Fibroblast of peridontal ligament (primary cell): ENCODE results near the gene TBPL1.

Source experiments
- DNase-seq: peaks from one replicate; pipeline ENCODE4 v3.0.0-alpha.2; 2010; ENCODE audit errors: extremely low read depth

Gene TBPL1

GRCh38 chr6:134039116-134039515 is 86.1 kb downstream of the TBPL1 start:
- DNase-seq = no peak
